Karpas-422 (cell line): ENCODE results near the gene ZSCAN12. TPM values are rescaled to one million over a fixed set of nuclear protein-coding genes. Genes with fewer than 3 reads are reported as not detected.

Source experiments
- DNase-seq: peaks from one replicate; pipeline ENCODE4 v3.0.0-alpha.2; 2015
- H2AFZ ChIP-seq: fragments of 200-600 bp; sonication (generic); 2 replicates; pipeline ENCODE4 v1.6.1; 2014; ENCODE audit warnings: antibody characterized with exemption, low read length, mixed read lengths
- H3K27ac ChIP-seq: fragments of 200-600 bp; sonication (generic); 2 replicates; pipeline ENCODE4 v1.5.1; 2014; ENCODE audit warnings: mild to moderate bottlenecking, low read length, moderate library complexity
- H3K27me3 ChIP-seq: fragments of 200-600 bp; sonication (generic); 2 replicates; pipeline ENCODE4 v1.6.1; 2014; ENCODE audit warnings: low read length, mixed read lengths
- H3K36me3 ChIP-seq: fragments of 200-600 bp; sonication (generic); 2 replicates; pipeline ENCODE4 v1.6.1; 2014; ENCODE audit warnings: low read length, mixed read lengths; ENCODE audit not compliant: insufficient read depth
- H3K4me1 ChIP-seq: fragments of 200-600 bp; sonication (generic); 2 replicates; pipeline ENCODE4 v1.6.1; 2014; ENCODE audit warnings: mild to moderate bottlenecking, low read length, mixed read lengths
- H3K4me2 ChIP-seq: fragments of 200-600 bp; sonication (generic); 2 replicates; pipeline ENCODE4 v1.6.1; 2014; ENCODE audit warnings: low read length, low read depth, mild to moderate bottlenecking; ENCODE audit not compliant: poor library complexity, severe bottlenecking
- H3K4me3 ChIP-seq: fragments of 200-600 bp; sonication (generic); 2 replicates; pipeline ENCODE4 v1.5.1; 2014; ENCODE audit warnings: mild to moderate bottlenecking, antibody characterized with exemption, low read length, mixed read lengths
- H3K79me2 ChIP-seq: fragments of 200-600 bp; sonication (generic); 2 replicates; pipeline ENCODE4 v1.6.1; 2014; ENCODE audit warnings: mild to moderate bottlenecking, low read length, mixed read lengths
- H3K9ac ChIP-seq: fragments of 200-600 bp; sonication (generic); 2 replicates; pipeline ENCODE4 v1.6.0; 2014; ENCODE audit warnings: low read length
- H3K9me2 ChIP-seq: fragments of 200-600 bp; sonication (generic), shearing (Covaris generic); replicated peaks from 2 replicates; pipeline ENCODE4 v1.6.0; 2014; ENCODE audit warnings: mild to moderate bottlenecking, low read length, moderate library complexity; ENCODE audit not compliant: insufficient read depth
- H3K9me3 ChIP-seq: fragments of 300-700, 200-600 bp; sonication (generic); 2 replicates; pipeline ENCODE4 v1.6.1; 2014; ENCODE audit warnings: low read length, mixed read lengths
- H4K20me1 ChIP-seq: fragments of 200-600 bp; sonication (generic); 2 replicates; pipeline ENCODE4 v1.6.1; 2014; ENCODE audit warnings: mild to moderate bottlenecking, antibody characterized with exemption, low read length, low read depth; ENCODE audit not compliant: insufficient read depth
- total RNA-seq: library from RNA; depleted of rRNA; stranded (reverse); fragments of >200 nt; shearing (Covaris generic); gene quantifications from 2 replicates; pipeline ENCODE4 v1.2.3, GENCODE V29; 2014; ENCODE audit warnings: low replicate concordance

Gene ZSCAN12
- total RNA-seq, 1 experiment from 2014 or later, result 9.3 TPM

DNA sequence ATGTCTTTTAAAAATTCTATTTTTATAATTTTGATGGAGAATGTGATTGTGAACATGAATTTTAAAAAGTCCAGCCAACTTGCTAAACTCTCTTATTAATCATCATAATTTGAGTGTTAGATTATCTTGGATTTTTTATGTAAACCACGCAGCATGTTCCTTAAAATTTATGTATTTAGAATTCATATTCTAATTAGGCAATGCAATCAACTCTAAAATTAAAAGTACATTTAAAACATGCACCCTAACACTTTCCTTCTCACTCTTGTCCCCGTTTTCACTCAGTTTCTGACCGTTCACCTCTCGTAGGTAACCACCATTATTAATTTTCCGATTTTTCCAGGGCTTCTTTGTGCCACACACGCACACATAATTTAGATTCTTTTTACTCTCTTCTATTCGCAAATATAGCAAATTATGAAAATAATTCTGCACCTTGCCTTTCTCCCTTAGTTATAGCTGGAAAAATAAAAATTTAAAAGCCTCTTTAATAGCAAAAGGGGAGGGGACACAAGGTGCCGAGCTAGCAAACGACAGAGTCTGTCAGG, 50.1 kb downstream of the ZSCAN12 start:
- H3K36me3 ChIP-seq, result no peaks in the 10 kb centered on the region

DNA sequence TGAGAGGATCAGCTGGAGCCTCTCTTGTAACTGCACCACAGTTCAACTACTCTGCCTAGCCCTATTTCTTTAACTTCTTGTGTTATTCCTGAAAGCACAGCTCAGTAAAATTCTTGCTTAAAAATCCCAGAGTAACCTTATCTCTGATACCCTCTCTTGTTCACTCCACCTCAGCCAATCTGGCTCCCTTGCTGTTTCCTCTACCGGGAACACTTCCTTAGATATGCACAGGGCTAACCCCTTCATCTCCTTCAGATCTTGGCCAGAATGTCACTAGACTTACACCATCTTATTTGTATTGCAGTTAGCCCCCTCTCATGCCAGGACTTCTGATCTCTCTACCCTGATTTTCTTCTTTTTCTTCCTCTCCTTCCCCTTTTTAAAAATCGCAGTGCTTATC, 52.4 kb downstream of the ZSCAN12 start:
- Histone ChIP-seq H3K79me2 (peaks cover 23% of the 10 kb centered on the region), H3K27me3 (no peaks in the 10 kb centered on the region)

More for the DNA sequence above, 50.1 kb downstream of the ZSCAN12 start:
- Histone ChIP-seq H3K4me2 (peak overlapping the region; percentile 98), H3K9ac (peak overlapping the region; percentile 81), H2AFZ (peak overlapping the region; percentile 98), H3K27ac (no peak overlapping the region; the same call in 1 of the 2 replicates), H3K27me3 (no peaks in the 10 kb centered on the region), H3K79me2 (peaks cover 39% of the 10 kb centered on the region), H3K9me3 (no peaks in the 10 kb centered on the region), H3K4me3 (peak overlapping the region; percentile 85), H3K9me2 (no peaks in the 10 kb centered on the region), H4K20me1 (no peaks in the 10 kb centered on the region), H3K4me1 (peaks cover 18% of the 10 kb centered on the region)
- DNase-seq, result no peak

DNA sequence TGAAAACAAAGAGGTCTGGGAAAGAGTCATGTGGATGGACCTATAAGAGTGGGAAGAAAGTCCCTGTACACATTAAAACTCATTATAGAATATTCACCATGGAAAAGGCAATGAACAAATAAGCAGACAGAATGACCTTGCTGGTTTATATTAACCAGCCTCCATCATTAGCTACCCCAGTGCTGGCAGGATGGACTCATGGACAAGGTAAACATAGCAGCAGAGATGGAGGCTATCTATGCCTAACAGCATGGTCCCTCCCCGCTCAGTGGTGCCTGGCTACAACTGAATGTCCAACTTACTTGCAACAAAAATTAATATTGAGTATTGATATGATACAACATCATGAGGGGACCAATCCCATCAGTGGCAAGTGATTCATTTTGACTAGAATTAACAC, 54.3 kb downstream of the ZSCAN12 start:
- no peak for DNase-seq
- Histone ChIP-seq H3K36me3 (no peaks in the 10 kb centered on the region), H3K9ac (no peak overlapping the region), H3K79me2 (peaks cover 4% of the 10 kb centered on the region), H2AFZ (no peak overlapping the region), H3K9me3 (no peaks in the 10 kb centered on the region), H3K27me3 (no peaks in the 10 kb centered on the region), H3K4me1 (peaks cover 4% of the 10 kb centered on the region), H3K9me2 (no peaks in the 10 kb centered on the region), H3K27ac (no peak overlapping the region), H4K20me1 (no peaks in the 10 kb centered on the region), H3K4me3 (no peak overlapping the region), H3K4me2 (no peak overlapping the region)

More for the DNA sequence above, 52.4 kb downstream of the ZSCAN12 start:
- no peak overlapping the region for H3K4me3 ChIP-seq
- peaks cover 18% of the 10 kb centered on the region for H3K4me1 ChIP-seq
- no peak overlapping the region for H3K9ac ChIP-seq
- H3K27ac ChIP-seq, result no peak overlapping the region
- no peak overlapping the region for H2AFZ ChIP-seq
- H3K4me2 ChIP-seq, result no peak overlapping the region
- no peaks in the 10 kb centered on the region for H3K9me3 ChIP-seq
- no peaks in the 10 kb centered on the region for H4K20me1 ChIP-seq
- no peaks in the 10 kb centered on the region for H3K9me2 ChIP-seq
- no peaks in the 10 kb centered on the region for H3K36me3 ChIP-seq
- DNase-seq, result no peak

DNA sequence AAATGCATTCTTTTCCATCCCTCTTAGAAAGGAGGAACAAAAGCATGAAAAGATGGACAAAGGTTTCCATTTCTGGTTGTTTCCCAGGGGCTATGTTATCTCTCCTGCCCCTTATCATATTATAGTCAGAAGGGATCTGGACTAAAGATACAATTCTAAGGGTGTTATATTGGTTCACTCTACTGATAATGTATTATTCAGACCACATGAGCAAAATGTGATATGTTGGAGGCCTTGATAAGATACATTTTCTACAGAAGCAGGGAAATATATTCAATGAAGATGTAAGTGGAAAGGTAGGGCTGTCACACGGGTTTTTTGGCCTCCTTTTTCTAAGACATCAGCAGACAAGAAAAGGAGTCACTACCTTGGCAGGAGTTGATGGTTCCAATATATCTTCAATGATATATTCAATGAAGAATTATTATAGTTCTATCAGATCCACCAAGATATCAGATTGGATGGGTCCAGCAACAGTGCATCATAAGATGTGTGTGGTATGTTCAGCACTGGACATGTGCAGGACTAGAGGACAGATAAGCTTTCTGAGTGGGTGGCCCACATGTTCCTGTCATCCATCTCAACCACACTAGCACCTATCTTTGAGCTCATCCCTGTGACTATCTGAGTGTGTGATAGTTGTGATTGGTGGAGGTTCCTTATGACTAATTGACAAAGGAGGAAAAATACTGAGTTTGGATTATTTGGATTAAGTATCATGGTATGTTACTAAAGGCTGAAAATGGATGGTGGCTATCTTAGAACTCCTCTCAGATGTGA, 55.5 kb downstream of the ZSCAN12 start:
- no peak overlapping the region for H3K27ac ChIP-seq
- no peaks in the 10 kb centered on the region for H3K4me1 ChIP-seq
- no peak overlapping the region for H3K9ac ChIP-seq
- no peak for DNase-seq
- H2AFZ ChIP-seq, result no peak overlapping the region
- no peaks in the 10 kb centered on the region for H4K20me1 ChIP-seq
- no peaks in the 10 kb centered on the region for H3K27me3 ChIP-seq
- no peak overlapping the region for H3K4me3 ChIP-seq
- no peaks in the 10 kb centered on the region for H3K36me3 ChIP-seq
- no peaks in the 10 kb centered on the region for H3K79me2 ChIP-seq
- no peaks in the 10 kb centered on the region for H3K9me3 ChIP-seq
- no peaks in the 10 kb centered on the region for H3K9me2 ChIP-seq
- H3K4me2 ChIP-seq, result no peak overlapping the region

DNA sequence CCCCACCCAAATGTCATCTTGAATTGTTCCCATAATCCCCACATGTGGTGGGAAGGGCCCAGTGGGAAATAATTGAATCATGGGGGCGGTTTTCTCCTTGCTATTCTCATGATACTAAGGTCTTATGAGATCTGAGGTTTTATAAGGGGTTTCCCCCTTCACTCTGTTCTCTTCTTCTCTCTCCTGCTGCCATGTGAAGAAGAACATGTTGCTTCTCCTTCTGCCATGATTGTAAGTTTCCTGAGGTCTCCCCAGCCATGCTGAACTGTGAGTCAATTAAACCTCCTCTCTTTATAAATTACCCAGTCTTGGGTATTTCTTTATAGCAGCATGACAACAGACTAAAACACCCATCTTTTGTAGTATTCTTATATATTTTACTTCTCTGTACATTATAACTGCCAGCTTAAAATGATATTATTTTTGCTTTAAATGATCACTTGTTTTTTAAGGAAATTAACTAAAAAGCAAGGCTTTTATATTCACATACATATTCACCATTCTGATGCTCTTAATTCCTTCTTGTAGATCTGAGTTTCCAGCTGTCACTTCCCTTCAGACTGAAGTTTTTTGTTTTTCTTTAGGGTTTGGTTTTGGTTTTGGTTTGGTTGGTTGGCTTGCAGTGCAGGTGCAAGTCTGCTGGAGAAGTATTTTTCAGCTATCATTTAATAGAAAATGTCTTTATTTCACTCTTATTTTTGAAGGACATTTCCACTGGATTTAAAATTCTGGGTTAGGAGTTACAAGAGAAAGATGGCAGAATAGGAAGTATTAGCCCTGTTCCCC, 59.0 kb downstream of the ZSCAN12 start:
- Histone ChIP-seq H3K27ac (no peak overlapping the region), H3K9ac (no peak overlapping the region), H3K4me1 (peaks cover 15% of the 10 kb centered on the region), H4K20me1 (no peaks in the 10 kb centered on the region), H2AFZ (no peak overlapping the region), H3K4me3 (no peak overlapping the region), H3K27me3 (no peaks in the 10 kb centered on the region), H3K4me2 (no peak overlapping the region), H3K9me2 (no peaks in the 10 kb centered on the region), H3K36me3 (no peaks in the 10 kb centered on the region), H3K9me3 (no peaks in the 10 kb centered on the region), H3K79me2 (no peaks in the 10 kb centered on the region)
- no peak for DNase-seq

DNA sequence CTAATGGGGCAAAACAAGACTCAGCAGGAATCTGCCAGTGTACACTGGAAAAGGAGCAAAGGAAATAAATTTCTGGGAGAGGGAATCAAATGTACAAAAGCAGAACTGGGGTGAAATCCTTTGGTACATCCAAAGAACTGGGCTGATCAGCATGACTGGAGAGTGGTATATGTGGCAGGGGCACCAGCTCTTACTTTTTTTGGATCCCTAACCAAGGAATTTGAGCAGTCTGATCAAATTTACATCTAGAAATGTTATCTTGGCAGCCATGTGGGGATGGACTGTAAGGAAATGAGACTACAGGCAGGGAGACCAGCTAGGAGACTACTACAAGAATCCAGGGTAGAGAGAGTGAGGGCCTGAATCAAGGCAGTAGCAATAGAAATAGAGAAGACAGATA, 62.4 kb downstream of the ZSCAN12 start:
- Histone ChIP-seq H3K4me3 (peak overlapping the region; percentile 69; the same call in 1 of the 2 replicates), H4K20me1 (no peaks in the 10 kb centered on the region), H3K4me2 (peak overlapping the region; percentile 79), H3K9ac (no peak overlapping the region), H3K27me3 (no peaks in the 10 kb centered on the region), H3K9me3 (no peaks in the 10 kb centered on the region), H3K9me2 (no peaks in the 10 kb centered on the region), H2AFZ (no peak overlapping the region), H3K27ac (no peak overlapping the region), H3K79me2 (no peaks in the 10 kb centered on the region), H3K36me3 (no peaks in the 10 kb centered on the region), H3K4me1 (peaks cover 21% of the 10 kb centered on the region)
- no peak for DNase-seq

DNA sequence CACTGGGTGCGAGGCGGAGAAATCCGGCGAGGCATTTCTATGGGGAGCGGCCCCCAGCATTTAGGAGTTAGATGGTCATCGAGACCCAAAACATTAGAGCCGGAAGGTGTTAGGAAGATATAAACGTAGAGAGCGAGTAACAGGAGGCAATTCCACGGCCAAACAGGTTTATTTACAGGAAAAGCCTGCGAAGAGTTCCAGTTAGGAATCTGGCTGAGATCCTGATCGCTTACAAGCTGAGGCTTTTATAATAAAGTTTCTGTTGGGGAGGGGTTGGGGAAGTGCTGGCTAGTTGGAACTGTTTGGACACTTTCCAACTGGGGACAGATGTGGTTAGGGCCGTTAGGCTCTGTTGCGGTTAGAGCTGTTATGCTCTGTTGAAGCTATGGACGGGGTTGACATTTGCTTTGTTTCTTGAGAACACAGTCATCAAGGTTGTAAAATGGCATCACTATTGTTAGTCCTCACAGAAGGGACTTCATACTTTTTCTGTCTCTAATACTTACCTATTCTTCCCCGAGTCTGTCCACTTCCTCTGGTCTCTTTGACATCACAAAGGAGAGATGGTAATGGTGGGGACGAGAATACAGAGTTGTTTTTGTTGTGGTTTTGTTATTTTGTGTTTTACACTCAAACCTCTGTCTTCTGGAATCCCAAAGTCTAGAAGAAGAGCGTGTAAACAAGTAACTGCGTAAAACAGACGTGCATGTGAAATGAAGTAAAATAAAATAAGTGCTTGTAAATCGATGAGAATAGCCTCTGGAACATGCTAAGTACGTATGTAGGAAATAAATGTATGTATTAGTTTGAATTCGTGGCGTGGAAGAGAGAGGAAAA, 63.0 kb downstream of the ZSCAN12 start:
- Histone ChIP-seq H3K9me2 (no peaks in the 10 kb centered on the region), H3K4me2 (peak overlapping the region; percentile 79), H3K79me2 (no peaks in the 10 kb centered on the region), H3K9ac (peak overlapping the region; percentile 71), H3K9me3 (no peaks in the 10 kb centered on the region), H3K27me3 (no peaks in the 10 kb centered on the region), H2AFZ (peak overlapping the region; percentile 97), H3K27ac (no peak overlapping the region), H3K4me1 (peaks cover 21% of the 10 kb centered on the region), H3K4me3 (peak overlapping the region; percentile 69), H4K20me1 (no peaks in the 10 kb centered on the region), H3K36me3 (no peaks in the 10 kb centered on the region)
- DNase-seq, result peak; percentile 48
